Skeletal muscle satellite cell (primary cell): ENCODE results near the gene LRRC8D.

ENCODE experiments used
- H3K27me3 ChIP-seq: 2 replicates; pipeline ENCODE4 v1.7.0; 2013; ENCODE audit warnings: low read length; ENCODE audit not compliant: control insufficient read depth, insufficient read depth
- H3K36me3 ChIP-seq: 2 replicates; pipeline ENCODE4 v1.7.0; 2013; ENCODE audit warnings: mild to moderate bottlenecking, control low read depth, low read length; ENCODE audit not compliant: insufficient read depth
- H3K4me1 ChIP-seq: 2 replicates; pipeline ENCODE4 v1.7.0; 2013; ENCODE audit warnings: low read length; ENCODE audit not compliant: control insufficient read depth, insufficient read depth
- H3K4me2 ChIP-seq: 2 replicates; pipeline ENCODE4 v1.7.0; 2013; ENCODE audit warnings: mild to moderate bottlenecking, low read length
- H3K4me3 ChIP-seq: 2 replicates; pipeline ENCODE4 v1.7.0; 2013; ENCODE audit warnings: low read length
- H3K9ac ChIP-seq: 2 replicates; pipeline ENCODE4 v1.7.0; 2013; ENCODE audit warnings: mild to moderate bottlenecking, low read depth, low read length, moderate library complexity
- H3K9me3 ChIP-seq: replicated peaks from 2 replicates; pipeline ENCODE4 v1.7.0; 2013; ENCODE audit warnings: mild to moderate bottlenecking, control low read depth, low read length

LRRC8D gene

GRCh38 chr1:89892816-89893215 lies 72.0 kb downstream of the LRRC8D start:
- Histone ChIP-seq H3K9ac (no peak overlapping the region), H3K9me3 (no peaks in the 10 kb centered on the region), H3K36me3 (no peaks in the 10 kb centered on the region), H3K27me3 (no peaks in the 10 kb centered on the region), H3K4me2 (no peak overlapping the region), H3K4me3 (no peak overlapping the region), H3K4me1 (peaks cover 32% of the 10 kb centered on the region)

GRCh38 chr1:89894210-89895201 lies 73.7 kb downstream of the LRRC8D start:
- Histone ChIP-seq H3K4me2 (peak overlapping the region; percentile 60), H3K4me1 (peaks cover 24% of the 10 kb centered on the region), H3K9me3 (no peaks in the 10 kb centered on the region), H3K36me3 (no peaks in the 10 kb centered on the region), H3K27me3 (no peaks in the 10 kb centered on the region), H3K4me3 (no peak overlapping the region), H3K9ac (peak overlapping the region; percentile 63)

GRCh38 chr1:89896105-89896942 lies 75.5 kb downstream of the LRRC8D start:
- Histone ChIP-seq H3K27me3 (no peaks in the 10 kb centered on the region), H3K4me3 (no peak overlapping the region), H3K4me2 (no peak overlapping the region), H3K36me3 (no peaks in the 10 kb centered on the region), H3K4me1 (peaks cover 18% of the 10 kb centered on the region), H3K9me3 (no peaks in the 10 kb centered on the region), H3K9ac (no peak overlapping the region)

- no peaks in the 10 kb centered on the region for H3K9me3 ChIP-seq
- no peak overlapping the region for H3K4me2 ChIP-seq
- H3K4me3 ChIP-seq, result no peak overlapping the region
- H3K36me3 ChIP-seq, result no peaks in the 10 kb centered on the region
- H3K27me3 ChIP-seq, result no peaks in the 10 kb centered on the region
- H3K4me1 ChIP-seq, result peaks cover 18% of the 10 kb centered on the region
- H3K9ac ChIP-seq, result no peak overlapping the region
These were observed 76.7 kb downstream of the LRRC8D start for GRCh38 chr1:89897347-89898133.

GRCh38 chr1:89898150-89898549 lies 77.3 kb downstream of the LRRC8D start:
- H3K27me3 ChIP-seq, result no peaks in the 10 kb centered on the region
- H3K9me3 ChIP-seq, result no peaks in the 10 kb centered on the region
- no peaks in the 10 kb centered on the region for H3K36me3 ChIP-seq
- H3K4me3 ChIP-seq, result no peak overlapping the region
- no peak overlapping the region for H3K4me2 ChIP-seq
- peaks cover 18% of the 10 kb centered on the region for H3K4me1 ChIP-seq
- H3K9ac ChIP-seq, result no peak overlapping the region

- Histone ChIP-seq H3K27me3 (no peaks in the 10 kb centered on the region), H3K36me3 (no peaks in the 10 kb centered on the region), H3K4me1 (peaks cover 18% of the 10 kb centered on the region), H3K4me2 (no peak overlapping the region), H3K4me3 (no peak overlapping the region), H3K9ac (no peak overlapping the region), H3K9me3 (no peaks in the 10 kb centered on the region)
These were observed 78.1 kb downstream of the LRRC8D start for GRCh38 chr1:89898695-89899470.

- Histone ChIP-seq H3K36me3 (no peaks in the 10 kb centered on the region), H3K4me1 (peaks cover 18% of the 10 kb centered on the region), H3K27me3 (no peaks in the 10 kb centered on the region), H3K9ac (no peak overlapping the region), H3K4me3 (no peak overlapping the region), H3K4me2 (no peak overlapping the region), H3K9me3 (no peaks in the 10 kb centered on the region)
These were observed 79.5 kb downstream of the LRRC8D start for GRCh38 chr1:89900323-89900722.

- H3K4me3 ChIP-seq, result no peak overlapping the region
- H3K9me3 ChIP-seq, result no peaks in the 10 kb centered on the region
- H3K4me2 ChIP-seq, result no peak overlapping the region
- H3K36me3 ChIP-seq, result no peaks in the 10 kb centered on the region
- no peaks in the 10 kb centered on the region for H3K27me3 ChIP-seq
- peaks cover 25% of the 10 kb centered on the region for H3K4me1 ChIP-seq
- H3K9ac ChIP-seq, result no peak overlapping the region
These were observed 80.2 kb downstream of the LRRC8D start for GRCh38 chr1:89900791-89901708.

- no peak overlapping the region for H3K4me2 ChIP-seq
- H3K9me3 ChIP-seq, result no peaks in the 10 kb centered on the region
- no peaks in the 10 kb centered on the region for H3K36me3 ChIP-seq
- no peak overlapping the region for H3K9ac ChIP-seq
- H3K27me3 ChIP-seq, result no peaks in the 10 kb centered on the region
- H3K4me3 ChIP-seq, result no peak overlapping the region
- H3K4me1 ChIP-seq, result peaks cover 36% of the 10 kb centered on the region
These were observed 81.3 kb downstream of the LRRC8D start for GRCh38 chr1:89901957-89902669.
